ENCODE results near the gene SLC2A3. TPM values are rescaled to one million over a fixed set of nuclear protein-coding genes. Genes with fewer than 3 reads are reported as not detected.

Gene SLC2A3
- total and polyA plus RNA-seq, 9 of the 15 experiments (the other 6 are each of a cell fraction or from before 2014, with no cell fraction given), result 67.3 to 491 (median 104) TPM

- TF ChIP-seq ZNF140 (CRISPR knock-in tag; IDR thresholded peaks at IDR 0.05) (no peak), SIX5 (IDR thresholded peaks at IDR 0.05; ENCODE audit: borderline replicate concordance in 1 of 2, insufficient read depth in 1 of 2, low read depth in 1 of 2, low read length in 2 of 2) (no peak), ZNF586 (CRISPR knock-in tag; conservative IDR thresholded peaks at IDR 0.05) (no peak), ETV5 (CRISPR knock-in tag; IDR thresholded peaks at IDR 0.05; ENCODE audit: low read depth) (no peak), SIN3A (IDR thresholded peaks at IDR 0.05; ENCODE audit: borderline replicate concordance in 2 of 2, control insufficient read depth in 1 of 2, low read depth in 2 of 2, low read length in 2 of 2) (no peak; a peak in 1 of 4 replicates), ZC3H11A (IDR thresholded peaks at IDR 0.05; ENCODE audit: low read depth, low read length) (no peak), POLR2G (IDR thresholded peaks at IDR 0.05; ENCODE audit: low read depth, low read length) (0 out of 2 replicates have a peak, but pooled peaks have one; percentile 26), ZNF507 (tag; conservative IDR thresholded peaks at IDR 0.05) (no peak), POLR2AphosphoS5 (IDR thresholded peaks at IDR 0.05; ENCODE audit: control insufficient read depth, insufficient read depth, low read depth, low read length) (peak; percentile 76; the same call in 1 of the 2 replicates), GATAD2A (IDR thresholded peaks at IDR 0.05) (no peak), TOE1 (IDR thresholded peaks at IDR 0.05; ENCODE audit: borderline replicate concordance) (no peak), TOE1 (CRISPR knock-in tag; IDR thresholded peaks at IDR 0.05; ENCODE audit: borderline replicate concordance, low read depth) (no peak), RBFOX2 (IDR thresholded peaks at IDR 0.05; ENCODE audit: low read depth, low read length) (peak; percentile 35; the same call in 1 of the 2 replicates), POLR2A (conservative IDR thresholded peaks at IDR 0.05) (peak; percentile 53; the same call in 1 of the 2 replicates), KLF10 (CRISPR knock-in tag; IDR thresholded peaks at IDR 0.05) (no peak), ARID1B (IDR thresholded peaks at IDR 0.05) (no peak), RBM34 (IDR thresholded peaks at IDR 0.05; ENCODE audit: borderline replicate concordance, insufficient read depth, low read length) (no peak), POLR2AphosphoS2 (IDR thresholded peaks at IDR 0.05; ENCODE audit: low read length) (no peak), ID3 (CRISPR knock-in tag; IDR thresholded peaks at IDR 0.05) (no peak), ID3 (tag; IDR thresholded peaks at IDR 0.05) (no peak), ZNF212 (CRISPR knock-in tag; IDR thresholded peaks at IDR 0.05) (no peak), KLF6 (CRISPR knock-in tag; IDR thresholded peaks at IDR 0.05; ENCODE audit: borderline replicate concordance) (no peak), CREM (IDR thresholded peaks at IDR 0.05; ENCODE audit: low read depth) (no peak), CCNT2 (IDR thresholded peaks at IDR 0.05; ENCODE audit: borderline replicate concordance, extremely low read depth, insufficient read length, low read depth, low read length) (no peak), RBM17 (IDR thresholded peaks at IDR 0.05; ENCODE audit: borderline replicate concordance, low read depth, low read length) (no peak)
- TF ChIP-seq, protein P1, sequence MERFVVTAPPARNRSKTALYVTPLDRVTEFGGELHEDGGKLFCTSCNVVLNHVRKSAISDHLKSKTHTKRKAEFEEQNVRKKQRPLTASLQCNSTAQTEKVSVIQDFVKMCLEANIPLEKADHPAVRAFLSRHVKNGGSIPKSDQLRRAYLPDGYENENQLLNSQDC (CRISPR knock-in tag; IDR thresholded peaks at IDR 0.05), result no peak
- TF ChIP-seq, protein P2, sequence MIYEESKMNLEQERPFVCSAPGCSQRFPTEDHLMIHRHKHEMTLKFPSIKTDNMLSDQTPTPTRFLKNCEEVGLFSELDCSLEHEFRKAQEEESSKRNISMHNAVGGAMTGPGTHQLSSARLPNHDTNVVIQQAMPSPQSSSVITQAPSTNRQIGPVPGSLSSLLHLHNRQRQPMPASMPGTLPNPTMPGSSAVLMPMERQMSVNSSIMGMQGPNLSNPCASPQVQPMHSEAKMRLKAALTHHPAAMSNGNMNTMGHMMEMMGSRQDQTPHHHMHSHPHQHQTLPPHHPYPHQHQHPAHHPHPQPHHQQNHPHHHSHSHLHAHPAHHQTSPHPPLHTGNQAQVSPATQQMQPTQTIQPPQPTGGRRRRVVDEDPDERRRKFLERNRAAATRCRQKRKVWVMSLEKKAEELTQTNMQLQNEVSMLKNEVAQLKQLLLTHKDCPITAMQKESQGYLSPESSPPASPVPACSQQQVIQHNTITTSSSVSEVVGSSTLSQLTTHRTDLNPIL (CRISPR knock-in tag; IDR thresholded peaks at IDR 0.05), result no peak
These were observed 12.4 kb downstream of the SLC2A3 start (continued) for GRCh38 chr12:7923241-7924236.

Data from K562 (cell line).